ENCODE data around the gene HTT. TPM values are rescaled to one million over a fixed set of nuclear protein-coding genes. Genes with fewer than 3 reads are reported as not detected.

The HTT gene
- total and polyA plus RNA-seq, 4 donors, result 8.6 to 39.8 (median 16.4) TPM

DNA sequence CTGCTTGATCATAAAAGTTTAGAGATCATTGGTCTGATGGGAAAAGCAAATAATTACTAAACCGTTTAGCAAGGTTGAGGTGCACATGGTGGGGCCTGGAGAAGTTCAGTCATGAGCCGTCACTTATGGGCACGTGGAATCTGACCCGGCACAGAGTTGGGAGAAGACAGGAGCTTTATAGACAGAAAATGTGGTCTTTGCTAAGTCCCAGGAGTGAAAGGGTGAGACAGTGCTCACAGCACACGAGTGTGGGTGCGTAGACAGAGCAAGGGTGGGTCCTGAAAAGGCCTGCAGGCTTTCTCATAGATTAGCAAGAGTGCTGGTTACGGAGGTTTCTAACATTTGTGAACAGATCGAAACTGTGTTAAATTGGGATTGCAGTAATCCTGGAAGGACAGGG, 43.8 kb downstream of the HTT start (continued):
- TF ChIP-seq, protein P1, sequence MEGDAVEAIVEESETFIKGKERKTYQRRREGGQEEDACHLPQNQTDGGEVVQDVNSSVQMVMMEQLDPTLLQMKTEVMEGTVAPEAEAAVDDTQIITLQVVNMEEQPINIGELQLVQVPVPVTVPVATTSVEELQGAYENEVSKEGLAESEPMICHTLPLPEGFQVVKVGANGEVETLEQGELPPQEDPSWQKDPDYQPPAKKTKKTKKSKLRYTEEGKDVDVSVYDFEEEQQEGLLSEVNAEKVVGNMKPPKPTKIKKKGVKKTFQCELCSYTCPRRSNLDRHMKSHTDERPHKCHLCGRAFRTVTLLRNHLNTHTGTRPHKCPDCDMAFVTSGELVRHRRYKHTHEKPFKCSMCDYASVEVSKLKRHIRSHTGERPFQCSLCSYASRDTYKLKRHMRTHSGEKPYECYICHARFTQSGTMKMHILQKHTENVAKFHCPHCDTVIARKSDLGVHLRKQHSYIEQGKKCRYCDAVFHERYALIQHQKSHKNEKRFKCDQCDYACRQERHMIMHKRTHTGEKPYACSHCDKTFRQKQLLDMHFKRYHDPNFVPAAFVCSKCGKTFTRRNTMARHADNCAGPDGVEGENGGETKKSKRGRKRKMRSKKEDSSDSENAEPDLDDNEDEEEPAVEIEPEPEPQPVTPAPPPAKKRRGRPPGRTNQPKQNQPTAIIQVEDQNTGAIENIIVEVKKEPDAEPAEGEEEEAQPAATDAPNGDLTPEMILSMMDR (IDR thresholded peaks at IDR 0.05; ENCODE audit: low read depth, low read length, missing input control), result no peak
- TF ChIP-seq, protein P2, sequence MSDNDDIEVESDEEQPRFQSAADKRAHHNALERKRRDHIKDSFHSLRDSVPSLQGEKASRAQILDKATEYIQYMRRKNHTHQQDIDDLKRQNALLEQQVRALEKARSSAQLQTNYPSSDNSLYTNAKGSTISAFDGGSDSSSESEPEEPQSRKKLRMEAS (IDR thresholded peaks at IDR 0.05), result no peak
- TF ChIP-seq NR2F2 (IDR thresholded peaks at IDR 0.05), result no peak

DNA sequence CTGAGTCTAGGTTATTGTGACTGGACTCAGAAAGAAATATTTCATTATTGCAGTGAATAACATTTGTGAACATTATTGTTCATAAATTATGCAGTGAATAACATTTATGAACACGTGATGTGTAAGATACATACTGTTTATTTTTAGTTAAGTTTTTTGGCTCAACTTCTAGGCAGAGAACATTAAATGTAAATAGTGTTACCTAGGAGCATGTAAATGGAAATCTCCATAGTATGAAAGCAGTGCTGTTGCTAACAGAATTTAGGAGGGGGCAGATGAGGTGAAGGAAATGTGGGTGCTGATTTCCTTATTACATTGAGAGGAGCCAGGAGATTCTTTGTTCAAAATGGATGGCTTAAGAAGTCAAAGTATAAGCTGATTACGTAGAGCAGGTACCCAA, 45.0 kb downstream of the HTT start:
- H3K27me3 ChIP-seq (ENCODE audit: control insufficient read depth in 4 of 4, insufficient read depth in 4 of 4, low read length in 3 of 4), result no peaks in the 10 kb centered on the region
- no peaks in the 10 kb centered on the region for H3K9me3 ChIP-seq (ENCODE audit: control insufficient read depth in 4 of 4, low read length in 3 of 4)
- no peak overlapping the region for H3K27ac ChIP-seq (ENCODE audit: low read depth in 1 of 2, low read length in 2 of 2)
- 86% methylated on average over 2 of the region's 2 CpGs for WGBS
- no peak for TF ChIP-seq JUND (IDR thresholded peaks at IDR 0.05)
- no peak for TF ChIP-seq HNF4A (conservative IDR thresholded peaks at IDR 0.05)
- TF ChIP-seq, protein P3, sequence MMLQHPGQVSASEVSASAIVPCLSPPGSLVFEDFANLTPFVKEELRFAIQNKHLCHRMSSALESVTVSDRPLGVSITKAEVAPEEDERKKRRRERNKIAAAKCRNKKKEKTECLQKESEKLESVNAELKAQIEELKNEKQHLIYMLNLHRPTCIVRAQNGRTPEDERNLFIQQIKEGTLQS (IDR thresholded peaks at IDR 0.05), result no peak
- TF ChIP-seq, protein P4, sequence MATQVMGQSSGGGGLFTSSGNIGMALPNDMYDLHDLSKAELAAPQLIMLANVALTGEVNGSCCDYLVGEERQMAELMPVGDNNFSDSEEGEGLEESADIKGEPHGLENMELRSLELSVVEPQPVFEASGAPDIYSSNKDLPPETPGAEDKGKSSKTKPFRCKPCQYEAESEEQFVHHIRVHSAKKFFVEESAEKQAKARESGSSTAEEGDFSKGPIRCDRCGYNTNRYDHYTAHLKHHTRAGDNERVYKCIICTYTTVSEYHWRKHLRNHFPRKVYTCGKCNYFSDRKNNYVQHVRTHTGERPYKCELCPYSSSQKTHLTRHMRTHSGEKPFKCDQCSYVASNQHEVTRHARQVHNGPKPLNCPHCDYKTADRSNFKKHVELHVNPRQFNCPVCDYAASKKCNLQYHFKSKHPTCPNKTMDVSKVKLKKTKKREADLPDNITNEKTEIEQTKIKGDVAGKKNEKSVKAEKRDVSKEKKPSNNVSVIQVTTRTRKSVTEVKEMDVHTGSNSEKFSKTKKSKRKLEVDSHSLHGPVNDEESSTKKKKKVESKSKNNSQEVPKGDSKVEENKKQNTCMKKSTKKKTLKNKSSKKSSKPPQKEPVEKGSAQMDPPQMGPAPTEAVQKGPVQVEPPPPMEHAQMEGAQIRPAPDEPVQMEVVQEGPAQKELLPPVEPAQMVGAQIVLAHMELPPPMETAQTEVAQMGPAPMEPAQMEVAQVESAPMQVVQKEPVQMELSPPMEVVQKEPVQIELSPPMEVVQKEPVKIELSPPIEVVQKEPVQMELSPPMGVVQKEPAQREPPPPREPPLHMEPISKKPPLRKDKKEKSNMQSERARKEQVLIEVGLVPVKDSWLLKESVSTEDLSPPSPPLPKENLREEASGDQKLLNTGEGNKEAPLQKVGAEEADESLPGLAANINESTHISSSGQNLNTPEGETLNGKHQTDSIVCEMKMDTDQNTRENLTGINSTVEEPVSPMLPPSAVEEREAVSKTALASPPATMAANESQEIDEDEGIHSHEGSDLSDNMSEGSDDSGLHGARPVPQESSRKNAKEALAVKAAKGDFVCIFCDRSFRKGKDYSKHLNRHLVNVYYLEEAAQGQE (IDR thresholded peaks at IDR 0.05), result no peak
- TF ChIP-seq, protein P5, sequence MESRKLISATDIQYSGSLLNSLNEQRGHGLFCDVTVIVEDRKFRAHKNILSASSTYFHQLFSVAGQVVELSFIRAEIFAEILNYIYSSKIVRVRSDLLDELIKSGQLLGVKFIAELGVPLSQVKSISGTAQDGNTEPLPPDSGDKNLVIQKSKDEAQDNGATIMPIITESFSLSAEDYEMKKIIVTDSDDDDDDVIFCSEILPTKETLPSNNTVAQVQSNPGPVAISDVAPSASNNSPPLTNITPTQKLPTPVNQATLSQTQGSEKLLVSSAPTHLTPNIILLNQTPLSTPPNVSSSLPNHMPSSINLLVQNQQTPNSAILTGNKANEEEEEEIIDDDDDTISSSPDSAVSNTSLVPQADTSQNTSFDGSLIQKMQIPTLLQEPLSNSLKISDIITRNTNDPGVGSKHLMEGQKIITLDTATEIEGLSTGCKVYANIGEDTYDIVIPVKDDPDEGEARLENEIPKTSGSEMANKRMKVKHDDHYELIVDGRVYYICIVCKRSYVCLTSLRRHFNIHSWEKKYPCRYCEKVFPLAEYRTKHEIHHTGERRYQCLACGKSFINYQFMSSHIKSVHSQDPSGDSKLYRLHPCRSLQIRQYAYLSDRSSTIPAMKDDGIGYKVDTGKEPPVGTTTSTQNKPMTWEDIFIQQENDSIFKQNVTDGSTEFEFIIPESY (IDR thresholded peaks at IDR 0.05), result no peak
- no peak for TF ChIP-seq YY1 (IDR thresholded peaks at IDR 0.05)
- no peaks in the 10 kb centered on the region for H3K4me1 ChIP-seq (ENCODE audit: control insufficient read depth in 4 of 4, insufficient read depth in 4 of 4, low read length in 3 of 4)
- no peak overlapping the region for H3K9ac ChIP-seq (ENCODE audit: low read depth in 1 of 2, low read length in 2 of 2)
- H3K4me3 ChIP-seq (ENCODE audit: low read depth in 1 of 3, low read length in 3 of 3), result no peak overlapping the region
- H3K36me3 ChIP-seq (ENCODE audit: control insufficient read depth in 4 of 4, insufficient read depth in 3 of 4, low read depth in 1 of 4, low read length in 3 of 4), result peaks cover 8 to 53% (median 37%) of the 10 kb centered on the region in 4 donors
- no peak for DNase-seq (ENCODE audit: low spot score)

DNA sequence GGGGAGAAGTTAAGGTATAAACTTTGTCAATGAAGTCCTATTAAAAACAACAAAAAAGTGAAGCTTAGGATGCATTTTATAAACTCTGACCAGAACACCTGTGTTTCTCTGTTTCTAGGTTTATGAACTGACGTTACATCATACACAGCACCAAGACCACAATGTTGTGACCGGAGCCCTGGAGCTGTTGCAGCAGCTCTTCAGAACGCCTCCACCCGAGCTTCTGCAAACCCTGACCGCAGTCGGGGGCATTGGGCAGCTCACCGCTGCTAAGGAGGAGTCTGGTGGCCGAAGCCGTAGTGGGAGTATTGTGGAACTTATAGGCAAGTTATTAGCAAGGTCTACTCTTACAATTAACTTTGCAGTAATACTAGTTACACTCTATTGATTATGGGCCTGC, 46.6 kb downstream of the HTT start:
- Histone ChIP-seq H3K4me3 (ENCODE audit: low read depth in 1 of 3, low read length in 3 of 3) (no peak overlapping the region), H3K36me3 (ENCODE audit: control insufficient read depth in 4 of 4, insufficient read depth in 3 of 4, low read depth in 1 of 4, low read length in 3 of 4) (peaks cover 3 to 42% (median 32%) of the 10 kb centered on the region in 4 donors), H3K4me1 (ENCODE audit: control insufficient read depth in 4 of 4, insufficient read depth in 4 of 4, low read length in 3 of 4) (no peaks in the 10 kb centered on the region), H3K27ac (ENCODE audit: low read depth in 1 of 2, low read length in 2 of 2) (no peak overlapping the region), H3K9ac (ENCODE audit: low read depth in 1 of 2, low read length in 2 of 2) (no peak overlapping the region), H3K27me3 (ENCODE audit: control insufficient read depth in 4 of 4, insufficient read depth in 4 of 4, low read length in 3 of 4) (no peaks in the 10 kb centered on the region), H3K9me3 (ENCODE audit: control insufficient read depth in 4 of 4, low read length in 3 of 4) (no peaks in the 10 kb centered on the region)
- no peak for TF ChIP-seq RAD21 (IDR thresholded peaks at IDR 0.05)
- TF ChIP-seq, protein P3 (IDR thresholded peaks at IDR 0.05), result no peak
- TF ChIP-seq, protein P1 (IDR thresholded peaks at IDR 0.05; ENCODE audit: low read depth, low read length, missing input control), result no peak
- no peak for DNase-seq (ENCODE audit: low spot score)
- 96% methylated on average over 9 of the region's 9 CpGs for WGBS
